Colonic mucosa (tissue), 4 donors: ENCODE data around the gene HOXD8. TPM values are rescaled to one million over a fixed set of nuclear protein-coding genes. Genes with fewer than 3 reads are reported as not detected.

Experiments
- DNase-seq: peaks from one replicate; pipeline ENCODE4 v3.0.0-alpha.2; 2020
- H3K27ac ChIP-seq: fragments of 200-600 bp; one replicate; pipeline ENCODE4 v1.8.0; 2021
- H3K27me3 ChIP-seq: fragments of 200-600 bp; one replicate; pipeline ENCODE4 v1.8.0; 2021
- H3K36me3 ChIP-seq: fragments of 200-600 bp; one replicate; pipeline ENCODE4 v1.8.0; 2021
- H3K4me1 ChIP-seq: fragments of 200-600 bp; one replicate; pipeline ENCODE4 v1.8.0; 2021; ENCODE audit warnings: mild to moderate bottlenecking
- H3K4me3 ChIP-seq: fragments of 200-600 bp; one replicate; pipeline ENCODE4 v1.8.0; 2021
- H3K9ac ChIP-seq, 2 donors: one replicate each; pipeline ENCODE4 v1.7.0; 2013; ENCODE audit warnings: control low read depth in 2 of 2, low read depth in 2 of 2, low read length in 2 of 2
- H3K9me3 ChIP-seq: fragments of 200-600 bp; one replicate; pipeline ENCODE4 v1.8.0; 2021
- CTCF ChIP-seq: fragments of 200-600 bp; IDR thresholded peaks from one replicate; pipeline ENCODE4 v1.8.0; 2022; ENCODE audit warnings: antibody characterized with exemption, mild to moderate bottlenecking
- intact Hi-C: fragments of 100-400 bp; cut with DNase I; formaldehyde crosslinking; loops from one replicate; pipeline ENCODE4 v1.14.1; 2022
- total RNA-seq, 2 donors: library from RNA; stranded (reverse); fragmentation: NEBNext Ultra II Directional in 1 of 2; extraction: Animal tissue kit (Norgen Biotek cat#: 25700) in 1 of 2; gene quantifications; one replicate each; pipeline ENCODE4 v1.2.1, GENCODE V29; 2021
- donor health status: healthy.
- donor health status: DM: no; HTN: no; CAD: no.
- donor health status: DM: no; HTN: no; CAD: no.

Gene HOXD8
- total RNA-seq, 2 donors from 2014 or later = 3.1 to 4.6 TPM

GRCh38 chr2:176124947-176125771, 4.3 kb upstream of the HOXD8 start:
- H3K36me3 ChIP-seq = no peaks in the 10 kb centered on the region
- intact Hi-C loops = loop anchor here (5.0 to 10.0 kb wide), 3 partner anchors 512 to 1020 kb away; no protein-coding TSS in a partner anchor
- H3K4me3 ChIP-seq = no peak overlapping the region
- no peak overlapping the region for H3K27ac ChIP-seq
- no peak for DNase-seq
- H3K27me3 ChIP-seq = peaks cover 75% of the 10 kb centered on the region
- no peak for TF ChIP-seq CTCF
- no peak overlapping the region for H3K9ac ChIP-seq
- no peaks in the 10 kb centered on the region for H3K4me1 ChIP-seq
- no peaks in the 10 kb centered on the region for H3K9me3 ChIP-seq

GRCh38 chr2:176125772-176126054, 3.8 kb upstream of the HOXD8 start:
- no peak for DNase-seq
- no peak overlapping the region for H3K9ac ChIP-seq
- H3K9me3 ChIP-seq = no peaks in the 10 kb centered on the region
- H3K36me3 ChIP-seq = no peaks in the 10 kb centered on the region
- TF ChIP-seq CTCF = no peak
- H3K27me3 ChIP-seq = peaks cover 74% of the 10 kb centered on the region
- intact Hi-C loops = loop anchor here (5.0 to 10.0 kb wide), 3 partner anchors 512 to 1019 kb away; no protein-coding TSS in a partner anchor
- no peaks in the 10 kb centered on the region for H3K4me1 ChIP-seq
- H3K4me3 ChIP-seq = no peak overlapping the region
- H3K27ac ChIP-seq = no peak overlapping the region

- peak; percentile 89 for TF ChIP-seq CTCF
- intact Hi-C loops = loop anchor here (5.0 to 10.0 kb wide), 3 partner anchors 510 to 1018 kb away; no protein-coding TSS in a partner anchor
- Histone ChIP-seq H3K27me3 (peaks cover 63% of the 10 kb centered on the region), H3K4me1 (no peaks in the 10 kb centered on the region), H3K36me3 (no peaks in the 10 kb centered on the region), H3K27ac (no peak overlapping the region), H3K9me3 (no peaks in the 10 kb centered on the region), H3K4me3 (no peak overlapping the region), H3K9ac (no peak overlapping the region)
- peak; percentile 78 for DNase-seq
Measured at GRCh38 chr2:176126929-176127773, 2.4 kb upstream of the HOXD8 start.

GRCh38 chr2:176127774-176128072, 1.8 kb upstream of the HOXD8 start:
- Histone ChIP-seq H3K27ac (no peak overlapping the region), H3K9ac (no peak overlapping the region), H3K4me3 (no peak overlapping the region), H3K4me1 (no peaks in the 10 kb centered on the region), H3K27me3 (peaks cover 57% of the 10 kb centered on the region), H3K9me3 (no peaks in the 10 kb centered on the region), H3K36me3 (no peaks in the 10 kb centered on the region)
- no peak for DNase-seq
- intact Hi-C loops = loop anchor here (5.0 to 10.0 kb wide), 3 partner anchors 510 to 1017 kb away; no protein-coding TSS in a partner anchor
- no peak for TF ChIP-seq CTCF

GRCh38 chr2:176128172-176128981, 1.1 kb upstream of the HOXD8 start:
- Histone ChIP-seq H3K4me3 (peak overlapping the region; percentile 41), H3K4me1 (no peaks in the 10 kb centered on the region), H3K36me3 (no peaks in the 10 kb centered on the region), H3K9ac (peak overlapping the region; percentile 32 to 67), H3K9me3 (no peaks in the 10 kb centered on the region), H3K27me3 (peaks cover 51% of the 10 kb centered on the region), H3K27ac (peak overlapping the region; percentile 75)
- intact Hi-C loops = loop anchor here (5.0 to 10.0 kb wide), 3 partner anchors 509 to 1016 kb away; no protein-coding TSS in a partner anchor
- TF ChIP-seq CTCF = no peak
- DNase-seq = no peak
